HepG2 (cell line): ENCODE results near the gene SPACDR. TPM values are rescaled to one million over a fixed set of nuclear protein-coding genes. Genes with fewer than 3 reads are reported as not detected.

Source experiments
- CSRNP1 ChIP-seq: sonication (generic); formaldehyde crosslinking; IDR thresholded peaks from 2 replicates; pipeline ENCODE4 v1.8.1; 2023; ENCODE audit warnings: mild to moderate bottlenecking, missing genetic modification reagents
- FLYWCH1 ChIP-seq: sonication (generic); formaldehyde crosslinking; IDR thresholded peaks from 2 replicates; pipeline ENCODE4 v1.8.1; 2023; ENCODE audit warnings: mild to moderate bottlenecking, missing genetic modification reagents
- FOXP4 ChIP-seq: sonication (generic); formaldehyde crosslinking; IDR thresholded peaks from 2 replicates; pipeline ENCODE4 v1.4.0; 2020; ENCODE audit warnings: missing genetic modification reagents
- GMEB2 ChIP-seq: IDR thresholded peaks from 2 replicates; pipeline ENCODE4 v1.6.1; 2016; ENCODE audit warnings: missing biosample characterization, missing genetic modification reagents, low read depth
- JDP2 ChIP-seq: sonication (generic); formaldehyde crosslinking; IDR thresholded peaks from 2 replicates; pipeline ENCODE4 v1.8.1; 2022; ENCODE audit warnings: missing genetic modification reagents, borderline replicate concordance
- MTF2 ChIP-seq: sonication (generic); formaldehyde crosslinking; IDR thresholded peaks from 2 replicates; pipeline ENCODE4 v1.5.0; 2020; ENCODE audit warnings: missing genetic modification reagents, borderline replicate concordance
- NFE2L2 ChIP-seq: fragments of 150-350 bp; IDR thresholded peaks from 2 replicates; pipeline ENCODE4 v1.6.1; 2014; ENCODE audit warnings: low read length
- PRMT3 ChIP-seq: sonication (generic); formaldehyde crosslinking; IDR thresholded peaks from 2 replicates; pipeline ENCODE4 v1.8.1; 2022; ENCODE audit warnings: low read depth, mild to moderate bottlenecking, moderate library complexity, missing genetic modification reagents, borderline replicate concordance
- RCOR2 ChIP-seq: IDR thresholded peaks from 2 replicates; pipeline ENCODE4 v1.6.1; 2016; ENCODE audit warnings: missing biosample characterization, missing genetic modification reagents
- SALL2 ChIP-seq: sonication (generic); formaldehyde crosslinking; IDR thresholded peaks from 2 replicates; pipeline ENCODE4 v1.8.1; 2023; ENCODE audit warnings: mild to moderate bottlenecking, missing genetic modification reagents, inconsistent platforms
- SP1 ChIP-seq, 2 experiments: fragments of 450-650 bp in 1 of 2; sonication (generic) in 1 of 2; formaldehyde crosslinking in 1 of 2; IDR thresholded peaks; 2 replicates each; pipeline versions ENCODE4 v1.4.0 to v1.6.1; 2016 to 2020; ENCODE audit warnings: missing genetic modification reagents in 1 of 2
- STAT5B ChIP-seq: sonication (generic); formaldehyde crosslinking; IDR thresholded peaks from 2 replicates; pipeline ENCODE4 v1.4.0; 2020; ENCODE audit warnings: missing genetic modification reagents
- TRAFD1 ChIP-seq: sonication (generic); formaldehyde crosslinking; IDR thresholded peaks from 2 replicates; pipeline ENCODE4 v1.5.1; 2020; ENCODE audit warnings: missing genetic modification reagents, mild to moderate bottlenecking, borderline replicate concordance
- TRIM24 ChIP-seq: sonication (generic); formaldehyde crosslinking; IDR thresholded peaks from 2 replicates; pipeline ENCODE4 v1.8.0; 2022; ENCODE audit warnings: mild to moderate bottlenecking, missing genetic modification reagents
- ZNF251 ChIP-seq: sonication (generic); formaldehyde crosslinking; IDR thresholded peaks from 2 replicates; pipeline ENCODE4 v1.9.0; 2021; ENCODE audit warnings: mild to moderate bottlenecking, missing genetic modification reagents
- ZNF567 ChIP-seq: sonication (generic); formaldehyde crosslinking; IDR thresholded peaks from 2 replicates; pipeline ENCODE4 v1.8.1; 2023; ENCODE audit warnings: mild to moderate bottlenecking, missing genetic modification reagents, borderline replicate concordance
- ZNF674 ChIP-seq: sonication (generic); formaldehyde crosslinking; IDR thresholded peaks from 2 replicates; pipeline ENCODE4 v1.5.0; 2020; ENCODE audit warnings: low read depth, mild to moderate bottlenecking, missing genetic modification reagents
- ZNF687 ChIP-seq: sonication (generic); formaldehyde crosslinking; IDR thresholded peaks from 2 replicates; pipeline ENCODE4 v1.5.1; 2020; ENCODE audit warnings: mild to moderate bottlenecking, missing genetic modification reagents, moderate library complexity
- ZNF776 ChIP-seq: sonication (generic); formaldehyde crosslinking; IDR thresholded peaks from 2 replicates; pipeline ENCODE4 v1.4.0; 2020; ENCODE audit warnings: mild to moderate bottlenecking, missing genetic modification reagents
- polyA plus RNA-seq, 8 experiments: library from polyadenylated mRNA; depleted of rRNA in 3 of 8; stranded (reverse) in 7 of 8; unstranded in 1 of 8; fragments of >200 nt; fragmentation: Illumina TruSeq in 4 of 8; extraction: Trizol in 4 of 8; gene quantifications; 2 replicates each; pipeline versions ENCODE4 v1.2.1 to v1.2.3, GENCODE V29; 2011 to 2016; ENCODE audit warnings: low read depth in 4 of 8, missing spikeins in 1 of 8, mixed read lengths in 1 of 8; ENCODE audit not compliant: insufficient read depth in 1 of 8
- total RNA-seq, 5 experiments: library from RNA; depleted of rRNA; stranded (reverse); fragments of >200 nt; fragmentation: Illumina TruSeq; extraction: Trizol; gene quantifications; 2 replicates each; pipeline ENCODE4 v1.2.3, GENCODE V29; 2016; ENCODE audit warnings: low read depth in 1 of 5

Gene SPACDR
- total and polyA plus RNA-seq, 2 of the 13 experiments (the other 11 are each of a cell fraction or from before 2014, with no cell fraction given): 0.41 TPM; not detected in 1

GRCh38 chr7:100427762-100428198 lies 36.3 kb downstream of the SPACDR start (continued):
- TF ChIP-seq CSRNP1 (CRISPR knock-in tag): no peak
- no peak; the same call in 1 of the 2 replicates for TF ChIP-seq ZNF567
- no peak for TF ChIP-seq ZNF687
- no peak for TF ChIP-seq JDP2 (CRISPR knock-in tag)
- no peak for TF ChIP-seq SP1 (IDR thresholded peaks at IDR 0.05)
- TF ChIP-seq SP1 (CRISPR knock-in tag; IDR thresholded peaks at IDR 0.05): no peak
- TF ChIP-seq MTF2 (CRISPR knock-in tag): no peak
- 0 out of 2 replicates have a peak, but pooled peaks have one; percentile 4 for TF ChIP-seq ZNF776 (CRISPR knock-in tag)
- no peak for TF ChIP-seq ZNF251 (CRISPR knock-in tag)
- TF ChIP-seq PRMT3 (CRISPR knock-in tag): no peak
- no peak for TF ChIP-seq SALL2 (CRISPR knock-in tag)
- TF ChIP-seq TRAFD1 (CRISPR knock-in tag): 0 out of 2 replicates have a peak, but pooled peaks have one; percentile 51
- TF ChIP-seq TRIM24: 0 out of 2 replicates have a peak, but pooled peaks have one; percentile 21
- TF ChIP-seq STAT5B (CRISPR knock-in tag): no peak
- no peak for TF ChIP-seq GMEB2 (CRISPR knock-in tag)
- 0 out of 2 replicates have a peak, but pooled peaks have one; percentile 61 for TF ChIP-seq FLYWCH1 (CRISPR knock-in tag)
- no peak for TF ChIP-seq RCOR2 (CRISPR knock-in tag)
- TF ChIP-seq ZNF674 (CRISPR knock-in tag): no peak
- TF ChIP-seq NFE2L2: no peak
- TF ChIP-seq FOXP4 (CRISPR knock-in tag): no peak
